GM18498 (cell line): ENCODE data around the gene ADSL.

Source experiments
- ATAC-seq: cut with Tn5 transposase; IDR thresholded peaks from one replicate; pipeline ENCODE4 v1.9.1; 2021; ENCODE audit warnings: mild to moderate bottlenecking, moderate library complexity; ENCODE audit not compliant: unreplicated experiment

Gene ADSL

GRCh38 chr22:40416267-40416570 is 69.9 kb downstream of the ADSL start:
- ATAC-seq: no peak

GRCh38 chr22:40416636-40417035 is 70.3 kb downstream of the ADSL start:
- no peak for ATAC-seq

- no peak for ATAC-seq
Measured at GRCh38 chr22:40417041-40417440, 70.7 kb downstream of the ADSL start.

GRCh38 chr22:40417881-40418280 is 71.6 kb downstream of the ADSL start:
- ATAC-seq: no peak

- ATAC-seq: no peak
Measured at GRCh38 chr22:40418366-40419201, 72.3 kb downstream of the ADSL start.

GRCh38 chr22:40419718-40420117 is 73.4 kb downstream of the ADSL start:
- ATAC-seq: no peak

- ATAC-seq: no peak
Measured at GRCh38 chr22:40420341-40421081, 74.2 kb downstream of the ADSL start.

- ATAC-seq: no peak
Measured at GRCh38 chr22:40421082-40421350, 74.7 kb downstream of the ADSL start.

- no peak for ATAC-seq
Measured at GRCh38 chr22:40421941-40422340, 75.6 kb downstream of the ADSL start.

- ATAC-seq: no peak
Measured at GRCh38 chr22:40422558-40423309, 76.4 kb downstream of the ADSL start.

GRCh38 chr22:40423310-40423688 is 77.0 kb downstream of the ADSL start:
- ATAC-seq: no peak

- no peak for ATAC-seq
Measured at GRCh38 chr22:40423882-40424640, 77.8 kb downstream of the ADSL start.

- ATAC-seq: no peak
Measured at GRCh38 chr22:40425082-40425481, 78.8 kb downstream of the ADSL start.

- ATAC-seq: no peak
Measured at GRCh38 chr22:40426594-40427333, 80.5 kb downstream of the ADSL start.

- ATAC-seq: no peak
Measured at GRCh38 chr22:40428796-40429195, 82.5 kb downstream of the ADSL start.

- ATAC-seq: no peak
Measured at GRCh38 chr22:40429481-40429880, 83.2 kb downstream of the ADSL start.

- ATAC-seq: no peak
Measured at GRCh38 chr22:40430991-40431390, 84.7 kb downstream of the ADSL start.

- no peak for ATAC-seq
Measured at GRCh38 chr22:40432157-40432556, 85.9 kb downstream of the ADSL start.

- ATAC-seq: no peak
Measured at GRCh38 chr22:40432625-40433024, 86.3 kb downstream of the ADSL start.

GRCh38 chr22:40433416-40434090 is 87.3 kb downstream of the ADSL start:
- no peak for ATAC-seq
